ENCODE data around the gene EPHA10.

The EPHA10 gene

DNA sequence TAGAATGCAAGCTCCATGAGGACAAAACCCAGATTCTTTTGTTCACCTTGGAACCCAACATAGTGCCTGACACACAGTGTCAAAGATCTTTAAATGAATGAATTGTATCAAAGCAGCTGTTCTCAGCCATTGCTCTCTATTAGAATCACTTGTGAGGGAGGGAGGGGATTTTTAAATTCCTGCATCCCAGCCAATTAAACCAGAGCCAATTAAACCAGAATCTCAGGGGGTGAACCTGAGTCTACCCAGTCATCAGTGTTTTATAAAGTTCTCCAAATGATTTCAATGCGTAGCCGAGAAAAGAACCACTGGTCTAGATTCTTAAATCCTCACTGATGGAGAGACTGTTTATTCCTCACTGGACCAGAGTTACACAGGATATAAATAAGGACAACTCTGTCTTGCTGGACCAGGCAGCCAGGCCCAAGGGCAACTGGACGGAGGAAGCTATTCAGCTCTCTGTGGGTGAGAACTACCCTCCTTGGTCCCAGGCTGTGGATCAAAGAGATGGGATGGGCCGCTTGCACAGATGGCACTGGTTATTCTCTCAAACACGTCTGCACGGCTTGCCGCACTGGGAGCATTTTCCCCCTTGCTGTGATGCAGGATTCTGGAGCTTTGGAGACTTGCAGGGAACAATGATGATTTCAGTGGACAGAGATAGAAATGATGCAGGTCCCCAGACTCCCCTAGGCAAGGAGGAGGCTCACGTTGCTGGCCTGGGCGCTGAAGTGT, 92.6 kb downstream of the EPHA10 start:
- Histone ChIP-seq H3K27ac (ENCODE audit: low read depth, low read length) (no peak overlapping the region), H3K9ac (ENCODE audit: low read depth, low read length) (no peak overlapping the region), H3K4me3 (ENCODE audit: low read depth, low read length) (no peak overlapping the region), H3K27me3 (ENCODE audit: control insufficient read depth, insufficient read depth, low read length) (peaks cover 7% of the 10 kb centered on the region), H3K4me1 (ENCODE audit: control insufficient read depth, insufficient read depth, low read length) (0 out of 2 replicates have a peak, but pooled peaks cover 9% of the 10 kb centered on the region), H3K9me3 (ENCODE audit: control insufficient read depth, insufficient read depth, low read length) (no peaks in the 10 kb centered on the region), H3K36me3 (ENCODE audit: control insufficient read depth, insufficient read depth, low read length) (no peaks in the 10 kb centered on the region)

DNA sequence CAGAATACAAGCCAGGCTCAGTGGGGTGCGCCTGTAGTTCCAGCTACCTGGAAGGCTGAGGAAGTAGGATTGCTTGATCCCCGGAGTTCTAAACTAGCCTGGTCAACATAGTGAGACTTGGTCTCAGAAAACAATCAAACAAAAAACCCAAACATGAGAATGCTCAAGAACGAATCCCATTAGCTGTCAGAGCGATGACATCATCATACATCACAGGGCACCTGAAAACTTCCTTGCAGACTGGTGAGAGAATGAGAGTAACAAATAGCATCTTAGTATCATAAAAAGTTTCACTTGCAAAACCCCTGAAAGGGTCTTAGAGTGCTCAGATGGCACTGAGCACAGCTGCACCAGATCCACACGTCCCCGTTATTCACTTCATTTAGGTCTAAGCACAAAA, 93.7 kb downstream of the EPHA10 start:
- no peak overlapping the region for H3K27ac ChIP-seq (ENCODE audit: low read depth, low read length)
- H3K4me1 ChIP-seq (ENCODE audit: control insufficient read depth, insufficient read depth, low read length): no peaks in the 10 kb centered on the region
- H3K4me3 ChIP-seq (ENCODE audit: low read depth, low read length): no peak overlapping the region
- H3K36me3 ChIP-seq (ENCODE audit: control insufficient read depth, insufficient read depth, low read length): no peaks in the 10 kb centered on the region
- H3K9ac ChIP-seq (ENCODE audit: low read depth, low read length): no peak overlapping the region
- H3K27me3 ChIP-seq (ENCODE audit: control insufficient read depth, insufficient read depth, low read length): peaks cover 7% of the 10 kb centered on the region
- no peaks in the 10 kb centered on the region for H3K9me3 ChIP-seq (ENCODE audit: control insufficient read depth, insufficient read depth, low read length)

DNA sequence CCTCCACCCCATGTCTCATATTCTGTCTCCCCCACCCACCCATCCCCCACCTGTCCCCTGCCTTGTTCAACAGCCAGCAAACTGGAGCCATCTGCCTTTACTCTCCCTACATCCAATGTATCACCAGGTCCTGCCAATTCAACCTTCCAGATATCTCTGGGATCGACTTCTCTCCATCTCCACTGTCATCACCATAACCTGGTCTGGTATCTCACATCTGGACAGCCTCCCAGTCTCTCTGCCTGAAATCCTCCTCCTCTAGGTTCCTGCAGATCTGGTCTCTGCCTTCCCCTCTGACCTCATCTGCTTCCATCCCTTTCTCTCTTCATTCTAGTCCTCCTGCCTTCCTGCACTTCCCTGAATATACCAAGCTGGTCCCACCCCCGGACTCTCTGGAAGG, 94.8 kb downstream of the EPHA10 start:
- no peaks in the 10 kb centered on the region for H3K4me1 ChIP-seq (ENCODE audit: control insufficient read depth, insufficient read depth, low read length)
- H3K4me3 ChIP-seq (ENCODE audit: low read depth, low read length): no peak overlapping the region
- no peak overlapping the region for H3K27ac ChIP-seq (ENCODE audit: low read depth, low read length)
- no peaks in the 10 kb centered on the region for H3K9me3 ChIP-seq (ENCODE audit: control insufficient read depth, insufficient read depth, low read length)
- no peaks in the 10 kb centered on the region for H3K36me3 ChIP-seq (ENCODE audit: control insufficient read depth, insufficient read depth, low read length)
- peaks cover 7% of the 10 kb centered on the region for H3K27me3 ChIP-seq (ENCODE audit: control insufficient read depth, insufficient read depth, low read length)
- H3K9ac ChIP-seq (ENCODE audit: low read depth, low read length): no peak overlapping the region

DNA sequence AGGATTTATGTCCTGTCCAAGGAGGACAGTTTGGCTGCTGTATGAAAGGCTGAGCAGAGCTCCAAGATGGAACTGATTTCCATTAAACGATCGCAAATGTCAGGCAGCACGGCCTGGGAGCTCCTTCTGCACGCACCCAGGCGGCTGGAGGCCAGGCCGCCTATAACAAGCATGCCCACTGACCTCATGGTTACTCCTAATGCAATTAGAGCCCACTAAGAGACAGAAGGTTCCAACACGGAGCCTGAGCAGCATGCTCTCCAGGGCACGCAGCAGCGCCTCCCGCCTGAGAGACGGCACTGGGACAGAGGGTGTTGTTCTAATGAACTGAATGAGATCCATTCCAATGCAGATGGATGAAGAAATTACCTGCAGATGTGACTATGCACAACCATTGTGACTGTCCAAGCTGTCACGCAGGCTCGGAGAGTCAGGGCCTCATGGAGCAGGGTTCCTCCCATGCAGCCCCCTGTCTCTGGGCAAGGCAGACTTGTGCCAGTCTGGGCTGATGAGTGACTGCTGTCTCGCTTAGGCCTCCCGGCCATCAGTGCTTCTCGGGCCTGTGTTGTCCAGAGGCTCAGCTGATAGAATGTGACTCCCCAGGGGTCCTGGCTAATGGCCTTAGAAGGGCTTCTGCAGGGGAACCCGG, 97.8 kb downstream of the EPHA10 start:
- no peak overlapping the region for H3K9ac ChIP-seq (ENCODE audit: low read depth, low read length)
- H3K4me3 ChIP-seq (ENCODE audit: low read depth, low read length): no peak overlapping the region
- H3K36me3 ChIP-seq (ENCODE audit: control insufficient read depth, insufficient read depth, low read length): no peaks in the 10 kb centered on the region
- H3K4me1 ChIP-seq (ENCODE audit: control insufficient read depth, insufficient read depth, low read length): peaks cover 10% of the 10 kb centered on the region; the same call in 1 of the 2 replicates
- no peak overlapping the region for H3K27ac ChIP-seq (ENCODE audit: low read depth, low read length)
- H3K27me3 ChIP-seq (ENCODE audit: control insufficient read depth, insufficient read depth, low read length): peaks cover 7% of the 10 kb centered on the region
- no peaks in the 10 kb centered on the region for H3K9me3 ChIP-seq (ENCODE audit: control insufficient read depth, insufficient read depth, low read length)

DNA sequence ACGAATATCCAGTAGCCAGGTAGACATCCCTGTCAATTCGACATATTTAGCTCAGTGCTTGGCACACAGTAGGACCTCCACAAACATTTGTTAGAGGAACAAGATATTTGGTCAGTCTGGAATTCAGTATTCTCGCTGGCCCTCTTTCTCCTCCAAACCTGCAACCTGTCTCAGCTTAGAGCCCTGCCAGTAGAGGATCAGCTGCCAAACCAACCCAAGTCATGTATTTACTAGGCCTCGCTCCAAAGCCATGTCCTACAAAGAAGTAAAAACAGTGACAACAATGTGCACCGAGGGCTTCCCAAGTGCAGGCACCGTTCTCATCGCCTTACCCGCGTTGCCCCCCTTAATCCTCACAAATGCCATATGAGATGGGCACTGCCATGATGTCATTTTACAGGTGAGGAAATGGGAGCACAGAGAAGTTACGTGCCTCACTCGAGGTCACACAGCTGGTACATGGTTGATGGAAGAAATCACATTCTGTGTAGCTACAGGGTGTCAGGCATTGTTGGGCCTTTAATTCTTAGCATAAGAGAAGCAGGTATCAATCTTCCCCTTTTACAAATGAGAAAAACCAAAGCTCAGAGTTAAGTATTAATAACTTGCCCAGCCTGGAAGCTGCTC, 98.6 kb downstream of the EPHA10 start:
- no peak overlapping the region for H3K4me3 ChIP-seq (ENCODE audit: low read depth, low read length)
- H3K27ac ChIP-seq (ENCODE audit: low read depth, low read length): no peak overlapping the region
- no peak overlapping the region for H3K9ac ChIP-seq (ENCODE audit: low read depth, low read length)
- no peaks in the 10 kb centered on the region for H3K9me3 ChIP-seq (ENCODE audit: control insufficient read depth, insufficient read depth, low read length)
- H3K4me1 ChIP-seq (ENCODE audit: control insufficient read depth, insufficient read depth, low read length): peaks cover 10% of the 10 kb centered on the region; the same call in 1 of the 2 replicates
- peaks cover 7% of the 10 kb centered on the region for H3K27me3 ChIP-seq (ENCODE audit: control insufficient read depth, insufficient read depth, low read length)
- no peaks in the 10 kb centered on the region for H3K36me3 ChIP-seq (ENCODE audit: control insufficient read depth, insufficient read depth, low read length)

Data from HUES48 (cell line).